Hematopoietic multipotent progenitor cell treated with erythropoietin and hydrocortisone succinate and interleukin-3 and kit ligand, for 6 days (in vitro differentiated cells): ENCODE results near the gene ERCC6L2.

Experiments used
- DNase-seq: peaks from one replicate; pipeline ENCODE4 v3.0.0-alpha.2; 2015

The ERCC6L2 gene

DNA sequence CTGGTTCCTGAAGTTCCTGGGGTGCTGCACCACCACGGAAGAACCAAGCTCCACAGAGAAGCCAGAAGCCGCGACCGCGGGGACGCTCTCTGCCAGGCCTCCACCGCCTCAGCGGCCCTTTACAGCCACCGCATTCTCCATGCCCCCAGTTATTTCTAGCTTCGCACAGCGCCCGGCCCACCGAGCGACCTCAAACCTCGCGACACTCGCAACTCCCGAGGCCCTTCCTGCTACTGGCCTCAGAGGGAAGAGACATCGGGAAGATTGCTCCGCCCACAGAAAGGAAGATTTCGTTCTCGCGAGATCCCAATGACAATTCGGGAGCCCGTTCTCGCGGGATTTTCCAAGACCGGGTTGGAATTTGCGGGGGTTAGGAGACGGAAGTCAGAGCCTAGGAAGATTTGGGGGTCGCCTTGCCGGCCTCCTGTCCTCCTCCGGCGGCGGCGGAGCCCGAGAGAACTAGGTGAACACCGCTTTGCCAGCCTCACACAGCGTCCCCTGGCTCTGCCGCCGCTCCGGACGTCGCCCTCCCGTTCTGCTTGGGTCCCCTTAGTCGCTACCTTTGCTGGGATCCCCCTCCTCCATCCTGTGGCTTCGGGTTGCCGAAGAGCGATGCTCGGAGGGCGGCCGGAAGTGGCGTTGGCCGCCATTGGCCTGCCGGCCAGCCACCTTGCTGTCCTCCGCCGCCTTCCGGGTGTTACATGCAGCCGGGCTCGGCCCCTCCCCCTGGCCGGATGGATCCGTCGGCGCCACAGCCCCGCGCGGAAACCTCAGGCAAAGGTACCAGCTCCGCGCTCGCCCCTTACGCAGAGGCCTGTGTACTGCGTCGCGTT is at the start of gene ERCC6L2:
Gene ERCC6L2 (plus strand): TSS at position 387 of the 833 bp plus-strand sequence. CDS start 348 bp downstream, at position 735.
- DNase-seq, result peak; percentile 99

DNA sequence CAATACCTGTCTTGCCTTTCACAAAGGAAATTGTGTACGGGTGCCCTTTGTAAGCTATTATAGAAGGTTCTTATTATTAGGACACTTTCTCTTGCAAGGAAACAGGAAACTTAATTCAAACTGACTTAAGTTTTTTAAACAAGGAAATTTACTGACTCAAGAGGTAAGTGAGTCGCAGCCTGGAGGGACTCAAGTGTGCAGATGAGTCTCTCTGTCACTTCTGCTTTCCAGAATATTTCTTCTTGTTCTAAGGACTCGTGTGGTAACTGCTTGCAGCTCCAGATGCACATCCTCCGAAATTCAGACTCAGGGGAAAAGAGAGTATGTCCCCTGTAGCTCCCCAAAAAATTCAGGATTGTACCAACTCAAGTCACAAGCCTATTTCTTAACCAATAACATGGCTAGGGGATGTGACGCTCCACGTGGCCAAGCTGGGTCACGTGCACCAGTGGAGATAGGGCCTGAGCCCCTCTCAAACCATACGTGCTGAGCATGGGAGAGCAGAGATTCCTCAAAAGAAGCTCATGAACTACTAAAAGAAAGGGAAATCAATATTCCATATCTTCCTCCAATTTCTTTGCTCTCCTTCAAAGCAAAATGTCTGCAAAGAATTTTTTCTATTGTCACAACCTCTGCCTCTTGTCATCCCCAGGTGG is 49.2 kb upstream of the ERCC6L2 start:
- DNase-seq, result no peak

- DNase-seq, result no peak
Observed at GRCh38 chr9:95830768-95831167, 44.7 kb upstream of the ERCC6L2 start.

DNA sequence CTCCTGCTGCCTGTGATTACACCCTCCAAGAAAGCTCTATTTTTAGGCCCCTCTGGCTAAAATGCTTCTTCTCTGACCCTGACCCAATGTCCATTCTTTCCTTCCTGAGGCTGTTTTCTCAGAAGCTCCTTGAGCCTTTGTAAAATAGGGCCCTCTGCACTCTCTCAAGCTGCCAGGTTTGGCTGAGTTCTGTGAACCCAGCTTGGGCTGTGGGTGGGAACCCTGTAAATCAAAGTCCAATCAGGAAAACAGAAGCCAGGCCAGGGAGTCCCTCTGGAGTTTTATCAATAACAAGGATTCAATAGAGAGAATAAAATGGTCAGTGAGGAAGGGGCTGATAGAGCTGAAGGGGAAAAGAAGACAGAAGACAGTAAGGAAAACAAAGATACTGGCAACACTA is 43.7 kb upstream of the ERCC6L2 start:
- DNase-seq, result no peak

DNA sequence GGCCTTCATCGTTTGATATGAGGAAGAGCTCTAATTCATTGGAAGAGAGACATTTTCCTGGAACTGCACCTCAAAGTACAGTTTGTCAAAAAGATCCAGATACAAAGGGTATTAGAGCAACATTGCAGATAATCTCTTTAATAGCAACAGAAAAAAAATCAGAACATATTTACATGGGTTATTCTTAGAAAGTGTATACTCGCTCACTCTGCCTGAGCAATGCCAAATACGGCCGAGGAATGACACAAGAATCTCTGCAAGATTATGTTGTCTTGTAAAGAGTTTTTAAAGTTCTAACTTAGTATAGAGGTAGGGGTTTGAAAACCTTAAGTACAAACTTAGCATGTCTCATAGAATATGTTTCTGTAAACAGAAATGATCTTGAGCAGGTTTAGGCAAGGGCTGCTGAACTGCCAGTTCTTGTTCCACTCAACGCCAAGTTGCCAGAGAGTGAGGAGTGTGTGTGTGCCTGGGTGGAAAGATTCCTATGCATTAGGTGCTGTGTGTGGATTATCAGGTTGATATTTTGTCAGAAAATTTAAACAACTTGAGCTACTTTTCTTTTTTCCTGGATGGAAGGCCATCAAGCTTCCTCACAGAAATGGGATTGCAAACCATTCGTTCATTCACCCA is 41.8 kb upstream of the ERCC6L2 start:
- no peak for DNase-seq

DNA sequence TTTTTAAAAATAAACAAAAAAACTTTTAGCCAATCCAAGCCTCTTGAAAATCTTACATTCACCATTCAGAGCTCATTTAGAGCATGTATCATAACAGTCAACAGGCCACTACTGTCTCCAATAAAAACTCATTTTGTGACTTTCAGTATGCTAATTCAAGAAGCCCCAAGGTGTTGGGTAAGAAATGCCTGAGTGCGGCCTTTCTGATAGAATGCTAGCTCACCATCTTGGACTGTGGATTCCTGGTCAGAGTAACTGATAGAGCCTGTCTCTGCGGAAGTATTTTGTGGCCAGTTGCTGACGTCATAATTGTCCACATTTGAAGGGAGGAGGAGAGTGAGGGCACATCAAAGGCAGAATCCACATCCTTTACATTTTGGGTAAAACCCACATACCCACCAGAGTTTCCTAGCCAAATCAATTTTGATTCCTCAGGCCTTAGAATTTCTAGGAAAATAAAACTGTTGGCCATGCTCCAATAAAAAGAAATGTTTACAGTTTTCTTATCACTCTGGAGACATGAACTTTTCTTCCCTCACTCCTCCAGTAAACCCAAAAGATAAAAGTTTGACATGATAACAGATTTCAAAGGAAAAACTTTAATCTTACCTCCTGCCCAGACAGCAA is 41.1 kb upstream of the ERCC6L2 start:
- no peak for DNase-seq

GRCh38 chr9:95835393-95835792 is 40.1 kb upstream of the ERCC6L2 start:
- DNase-seq, result no peak

GRCh38 chr9:95836072-95836471 is 39.4 kb upstream of the ERCC6L2 start:
- DNase-seq, result no peak

GRCh38 chr9:95839012-95839411 is 36.5 kb upstream of the ERCC6L2 start:
- no peak for DNase-seq

- DNase-seq, result no peak
Observed at GRCh38 chr9:95840074-95840473, 35.4 kb upstream of the ERCC6L2 start.

DNA sequence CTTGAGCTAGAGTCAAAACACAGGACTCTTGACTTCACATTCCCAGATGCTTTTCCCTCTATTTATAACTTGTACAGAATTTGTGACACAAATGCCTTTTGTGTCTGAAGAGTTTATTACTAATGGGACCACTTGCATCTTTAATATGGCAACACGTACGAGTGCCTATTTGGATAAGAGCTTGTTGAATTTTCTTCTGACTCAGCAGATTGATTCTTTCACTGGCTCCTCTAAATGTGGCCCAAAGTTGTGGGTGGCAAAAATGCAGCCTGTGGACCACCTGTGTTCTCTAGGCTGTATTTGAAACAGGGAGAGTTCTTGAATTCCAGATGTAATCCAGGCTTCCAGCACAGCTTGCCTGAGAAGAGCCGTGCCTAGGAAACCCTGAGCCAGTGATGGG is 34.1 kb upstream of the ERCC6L2 start:
- no peak for DNase-seq

DNA sequence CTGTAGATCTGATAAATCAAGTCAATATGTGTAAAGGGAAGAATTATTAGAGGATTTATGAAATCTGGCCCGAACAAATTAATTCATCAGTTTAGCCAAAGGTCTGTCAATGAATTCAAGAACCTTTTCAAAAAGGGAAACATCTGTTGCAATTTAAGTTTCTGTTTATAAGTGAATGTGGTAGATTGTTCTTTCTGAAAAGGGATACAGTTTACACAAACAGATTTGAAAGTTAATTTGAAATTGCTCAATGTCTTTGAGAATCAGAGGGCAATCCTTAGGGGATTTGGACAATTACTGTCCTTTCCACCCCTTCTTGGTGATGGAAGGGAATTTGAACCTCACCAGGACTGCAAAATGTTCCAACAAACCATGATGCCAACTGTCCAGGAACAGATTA is 29.7 kb upstream of the ERCC6L2 start:
- no peak for DNase-seq

GRCh38 chr9:95848764-95849163 is 26.7 kb upstream of the ERCC6L2 start:
- no peak for DNase-seq

GRCh38 chr9:95852059-95853032 is 23.1 kb upstream of the ERCC6L2 start:
- DNase-seq, result no peak

DNA sequence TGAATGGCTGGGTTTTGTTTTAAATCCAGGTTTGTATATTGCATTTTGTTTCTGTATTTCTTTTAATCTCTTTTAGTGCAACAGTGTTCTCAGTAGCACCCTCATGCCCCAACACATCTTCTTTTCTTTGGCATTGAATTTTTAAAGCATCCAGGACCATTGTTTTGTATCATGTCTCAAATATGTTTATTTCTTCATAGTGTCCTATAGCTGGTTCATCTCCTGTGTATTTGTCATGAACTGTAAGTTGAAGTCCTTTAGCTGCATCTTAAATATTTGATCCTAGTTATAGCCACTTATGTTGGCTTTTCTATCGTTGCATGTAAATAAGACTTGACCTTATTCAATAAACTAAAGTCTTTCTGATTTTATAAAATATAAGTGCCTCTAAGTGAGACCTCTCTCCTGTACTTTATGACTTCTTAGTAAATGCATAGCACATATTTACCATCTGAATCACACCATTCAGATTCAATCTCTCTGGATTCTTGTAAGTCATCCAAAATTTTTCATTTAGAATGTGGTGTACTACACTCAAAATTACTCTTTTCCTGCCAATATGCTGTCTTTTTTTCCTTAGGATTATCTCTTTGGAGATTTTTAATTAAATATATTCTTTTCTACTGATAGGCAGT is 21.0 kb upstream of the ERCC6L2 start:
- DNase-seq, result no peak

DNA sequence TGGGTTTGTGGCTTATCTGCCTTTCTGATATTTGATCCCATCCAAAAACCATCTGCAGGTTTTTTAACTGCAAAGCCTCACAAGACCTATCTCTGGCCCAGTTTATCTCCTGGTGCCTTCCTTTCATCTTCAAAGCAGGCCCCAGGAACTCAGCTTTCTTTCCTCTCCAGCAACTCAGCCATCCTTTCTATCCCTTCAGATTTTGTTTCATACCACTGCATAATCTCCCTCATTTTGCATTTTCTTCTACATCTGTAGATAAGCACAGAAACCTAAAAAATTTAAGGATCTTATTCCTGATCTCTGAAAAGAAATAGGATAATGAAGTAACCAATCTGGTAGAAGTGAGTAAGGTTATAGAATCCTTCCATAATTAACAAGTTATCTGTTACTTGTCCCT is 19.5 kb upstream of the ERCC6L2 start:
- no peak for DNase-seq

GRCh38 chr9:95857124-95857523 is 18.4 kb upstream of the ERCC6L2 start:
- DNase-seq, result no peak

- DNase-seq, result no peak
Observed at GRCh38 chr9:95857896-95858295, 17.6 kb upstream of the ERCC6L2 start.

- DNase-seq, result no peak
Observed at GRCh38 chr9:95862343-95862742, 13.1 kb upstream of the ERCC6L2 start.

DNA sequence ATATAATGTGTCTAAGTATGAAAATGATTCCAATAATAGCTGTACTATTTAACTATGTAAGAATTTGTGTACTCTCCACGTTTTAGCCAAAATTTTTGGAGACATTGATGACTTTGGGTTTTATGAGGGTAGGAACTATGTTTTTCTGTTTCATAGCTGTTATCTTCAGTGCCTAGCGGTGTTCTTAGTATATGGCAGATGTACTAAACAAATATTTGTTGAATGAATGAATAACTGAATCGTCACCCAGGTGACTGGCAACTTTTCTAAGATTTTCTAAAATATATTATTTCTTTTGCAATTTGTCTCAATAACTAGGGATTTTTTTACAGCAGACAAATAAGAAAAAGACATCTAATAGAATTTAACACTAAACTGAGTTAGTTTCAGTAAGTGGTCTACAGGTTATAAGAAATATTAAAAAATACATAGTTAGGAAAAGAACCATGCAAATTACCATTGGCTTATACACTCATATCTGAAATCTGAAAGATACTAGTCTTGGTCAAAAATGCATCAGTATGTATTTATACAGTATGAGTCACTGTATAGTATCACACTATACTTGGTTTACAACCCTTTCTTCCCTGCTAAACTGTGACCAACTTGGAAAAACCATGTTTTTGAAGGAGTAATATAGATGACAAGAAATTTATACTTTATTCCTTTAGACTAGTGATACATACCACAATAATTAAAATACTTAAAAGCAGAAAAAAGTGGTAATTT is 10.5 kb upstream of the ERCC6L2 start:
- DNase-seq, result no peak

- peak; percentile 17 for DNase-seq
Observed at GRCh38 chr9:95870352-95870751, 5.1 kb upstream of the ERCC6L2 start.
